Peyer's patch (tissue), 4 donors: ENCODE results near the gene ANO8.

Source experiments
- POLR2A ChIP-seq, 2 donors: fragments of 450-650 bp; IDR thresholded peaks; one replicate each; pipeline ENCODE4 v1.5.1; 2017; ENCODE audit warnings: antibody characterized with exemption in 2 of 2, mild to moderate bottlenecking in 2 of 2, moderate library complexity in 2 of 2
- TF ChIP-seq, protein P1 (sequence below), 6 experiments: fragments of 450-650 bp in 4 of 6; fragments of 200-600 bp in 2 of 6; sonication (generic) in 1 of 6; IDR thresholded peaks; one replicate each; pipeline ENCODE4 v1.5.1; 2017 to 2019; ENCODE audit warnings: antibody characterized with exemption in 6 of 6, mild to moderate bottlenecking in 3 of 6, moderate library complexity in 1 of 6

DNA sequence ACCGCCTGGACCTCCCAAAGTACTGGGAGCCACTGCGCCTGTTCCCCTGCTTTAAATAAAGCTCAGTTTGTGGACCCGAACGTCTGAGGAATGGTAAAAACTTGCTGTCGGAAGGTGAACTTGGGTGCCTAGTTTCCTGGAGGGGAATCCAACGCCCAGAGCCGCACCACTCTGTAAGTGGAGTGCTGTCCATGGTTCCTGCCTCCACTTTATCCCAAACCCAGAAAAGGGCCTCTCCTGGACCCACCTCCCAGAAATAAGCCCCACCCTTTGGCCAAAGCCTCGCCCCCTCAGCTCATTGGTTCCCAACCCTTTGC, 2.3 kb downstream of the ANO8 start:
- TF ChIP-seq, protein P1, sequence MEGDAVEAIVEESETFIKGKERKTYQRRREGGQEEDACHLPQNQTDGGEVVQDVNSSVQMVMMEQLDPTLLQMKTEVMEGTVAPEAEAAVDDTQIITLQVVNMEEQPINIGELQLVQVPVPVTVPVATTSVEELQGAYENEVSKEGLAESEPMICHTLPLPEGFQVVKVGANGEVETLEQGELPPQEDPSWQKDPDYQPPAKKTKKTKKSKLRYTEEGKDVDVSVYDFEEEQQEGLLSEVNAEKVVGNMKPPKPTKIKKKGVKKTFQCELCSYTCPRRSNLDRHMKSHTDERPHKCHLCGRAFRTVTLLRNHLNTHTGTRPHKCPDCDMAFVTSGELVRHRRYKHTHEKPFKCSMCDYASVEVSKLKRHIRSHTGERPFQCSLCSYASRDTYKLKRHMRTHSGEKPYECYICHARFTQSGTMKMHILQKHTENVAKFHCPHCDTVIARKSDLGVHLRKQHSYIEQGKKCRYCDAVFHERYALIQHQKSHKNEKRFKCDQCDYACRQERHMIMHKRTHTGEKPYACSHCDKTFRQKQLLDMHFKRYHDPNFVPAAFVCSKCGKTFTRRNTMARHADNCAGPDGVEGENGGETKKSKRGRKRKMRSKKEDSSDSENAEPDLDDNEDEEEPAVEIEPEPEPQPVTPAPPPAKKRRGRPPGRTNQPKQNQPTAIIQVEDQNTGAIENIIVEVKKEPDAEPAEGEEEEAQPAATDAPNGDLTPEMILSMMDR (IDR thresholded peaks at IDR 0.05) = no peak
- no peak for TF ChIP-seq POLR2A (IDR thresholded peaks at IDR 0.05)
